CD4-positive, alpha-beta T cell treated with Interleukin-17A for 1 hour (primary cell): Measurements from ENCODE around the gene DNMT3A.
A peak's percentile ranks its signal among the peaks of the same experiment; 100 is the strongest.

Experiments used
- DNase-seq: peaks from one replicate; pipeline ENCODE4 v3.0.0-alpha.2; 2020

DNMT3A gene

DNA sequence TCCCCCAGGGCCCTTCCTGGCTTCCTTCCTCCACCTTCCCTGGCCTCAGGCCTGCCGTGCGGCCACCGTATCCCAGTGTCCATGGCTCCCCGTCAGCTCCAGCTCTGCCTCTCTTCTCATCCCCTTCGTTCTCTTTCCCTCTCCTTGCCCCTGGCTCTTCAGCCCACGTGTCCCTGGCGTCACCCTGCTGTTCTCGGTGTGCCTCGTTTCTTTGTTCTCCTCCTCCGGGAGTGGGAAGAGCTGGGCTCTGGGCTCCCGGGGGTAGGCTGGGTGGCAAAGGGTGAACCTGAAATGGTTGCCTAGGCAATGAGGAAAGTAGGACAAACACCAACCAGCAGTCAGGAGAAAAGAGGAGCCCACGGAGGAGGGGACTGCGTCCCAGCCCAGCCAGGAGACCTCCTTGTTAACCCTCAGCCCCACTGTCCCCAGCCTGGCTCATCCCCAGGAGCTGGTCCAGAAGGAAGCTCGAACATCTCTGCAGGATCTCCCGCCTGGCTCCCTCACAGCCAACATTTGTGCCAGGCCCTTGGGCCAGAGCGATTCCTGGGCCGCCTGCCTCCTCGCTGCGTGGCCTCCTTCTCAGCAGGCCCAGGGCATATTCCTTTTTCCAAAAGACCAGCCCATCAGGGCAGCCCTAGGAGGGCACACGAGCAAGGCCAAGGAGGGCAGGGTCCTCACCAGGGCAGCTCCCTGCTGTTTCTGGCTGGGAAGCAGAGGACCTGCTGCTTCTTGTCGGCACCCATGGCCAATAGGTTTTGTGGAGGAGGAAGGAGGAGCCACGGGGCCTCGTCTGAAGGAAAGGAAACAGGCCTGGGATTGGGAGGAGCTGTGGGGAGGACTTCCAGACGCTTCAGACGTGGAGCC, 30.9 kb upstream of the DNMT3A start:
- DNase-seq: no peak

DNA sequence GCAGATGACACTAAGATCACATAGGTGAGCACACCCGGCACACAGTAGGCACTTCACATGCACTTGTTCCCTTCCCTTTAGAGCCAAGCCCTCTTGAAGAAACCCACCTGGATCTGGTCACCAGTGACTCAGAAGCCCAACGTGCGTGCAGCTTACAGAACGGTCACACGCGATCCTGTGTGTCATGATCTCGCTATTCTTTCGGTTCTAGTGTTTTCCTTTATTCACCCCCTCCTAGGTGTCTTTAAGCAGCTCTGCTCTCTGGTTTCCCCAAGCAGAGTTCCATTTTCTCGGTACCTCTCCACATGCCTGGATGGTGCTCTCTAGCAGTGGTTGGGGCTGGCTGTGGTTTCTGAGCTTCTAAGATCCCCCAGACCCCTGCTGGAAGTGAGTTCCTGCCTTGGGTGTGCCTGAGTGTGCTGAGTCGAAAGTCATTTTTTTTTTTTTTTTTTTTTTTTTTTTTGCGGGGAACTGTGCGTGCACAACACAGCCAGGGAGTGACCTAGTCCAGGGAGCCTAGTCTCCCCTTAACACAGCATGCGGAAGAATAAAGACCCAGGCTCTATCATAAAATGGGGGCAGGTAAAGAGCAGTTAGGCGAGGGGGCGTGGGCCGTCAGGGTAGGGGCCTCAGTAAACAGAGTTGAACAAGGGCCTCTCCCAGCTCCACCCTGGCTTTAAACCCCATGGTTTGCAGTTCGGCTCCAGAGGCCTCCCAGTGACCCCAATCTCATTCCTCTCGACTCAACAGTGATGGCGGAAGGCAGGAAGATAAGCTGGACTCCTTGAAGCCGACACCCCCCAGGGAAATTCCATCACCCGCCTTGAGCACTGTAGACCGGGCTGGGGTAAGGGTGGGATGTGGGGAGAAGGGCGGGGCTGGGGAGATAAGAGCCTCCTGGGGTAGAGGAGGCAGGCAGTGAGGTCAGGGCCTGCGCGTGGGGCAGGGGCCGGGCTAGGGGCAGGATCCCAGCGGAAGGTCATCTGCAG, 29.8 kb upstream of the DNMT3A start:
- DNase-seq: no peak

DNA sequence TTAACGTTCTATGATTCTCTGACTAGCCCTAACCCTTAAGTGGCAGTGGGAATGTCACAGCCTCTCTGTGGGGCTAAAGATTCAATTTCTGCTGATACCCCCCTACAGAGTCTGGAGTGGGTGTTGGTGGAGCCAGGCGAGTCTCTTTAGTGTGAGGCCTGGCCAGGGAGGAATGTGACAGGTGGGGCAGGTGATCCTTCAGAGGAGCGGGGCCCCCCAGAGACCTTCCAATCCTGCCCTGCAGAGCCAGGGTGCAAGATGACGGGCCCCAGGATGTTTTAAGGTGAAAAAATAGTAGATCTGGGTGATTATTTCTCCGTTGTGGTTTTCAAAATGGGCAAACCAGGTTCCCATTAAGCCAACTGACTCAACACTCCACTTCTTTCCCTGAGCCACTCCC, 28.2 kb upstream of the DNMT3A start:
- DNase-seq: no peak

DNA sequence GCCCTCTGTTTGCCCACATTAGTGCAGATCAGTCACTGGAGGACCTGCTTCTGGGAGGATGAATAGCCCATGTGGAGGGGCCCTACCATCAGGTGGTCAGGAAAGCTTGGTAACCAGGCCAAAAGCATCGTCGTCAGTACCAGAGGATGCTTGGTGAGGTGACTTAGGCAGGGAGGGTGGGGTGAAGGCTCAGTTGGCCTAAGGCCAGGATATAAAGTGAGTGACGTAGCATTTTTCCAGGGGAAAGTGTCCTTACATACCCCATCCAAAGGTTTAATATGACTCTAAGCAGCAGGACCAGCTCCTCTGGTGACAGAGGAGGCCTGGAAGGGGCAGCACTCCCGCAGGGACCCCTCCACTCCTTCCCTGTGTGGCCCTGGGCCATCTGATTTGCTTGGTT, 27.7 kb upstream of the DNMT3A start:
- DNase-seq: no peak

DNA sequence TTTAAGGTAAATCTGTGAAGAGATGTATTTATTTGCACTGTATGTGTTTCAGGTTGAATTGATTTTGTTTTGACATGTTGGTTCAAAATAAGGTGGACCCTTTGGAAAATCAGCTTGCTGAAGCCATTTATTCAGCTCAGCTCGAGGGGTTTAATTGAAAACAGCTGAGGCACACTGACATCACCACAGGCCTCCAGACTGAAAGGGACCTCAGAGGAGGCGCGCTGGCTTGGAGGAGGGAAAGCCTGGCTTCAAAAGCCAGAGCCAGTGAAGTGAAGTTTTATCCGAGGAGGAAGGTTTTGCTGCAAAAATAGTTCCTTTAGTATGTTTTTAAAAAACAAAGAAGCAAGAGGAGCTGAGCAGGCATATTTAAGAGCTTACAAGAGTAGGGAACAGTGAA, 26.9 kb upstream of the DNMT3A start:
- no peak for DNase-seq

DNA sequence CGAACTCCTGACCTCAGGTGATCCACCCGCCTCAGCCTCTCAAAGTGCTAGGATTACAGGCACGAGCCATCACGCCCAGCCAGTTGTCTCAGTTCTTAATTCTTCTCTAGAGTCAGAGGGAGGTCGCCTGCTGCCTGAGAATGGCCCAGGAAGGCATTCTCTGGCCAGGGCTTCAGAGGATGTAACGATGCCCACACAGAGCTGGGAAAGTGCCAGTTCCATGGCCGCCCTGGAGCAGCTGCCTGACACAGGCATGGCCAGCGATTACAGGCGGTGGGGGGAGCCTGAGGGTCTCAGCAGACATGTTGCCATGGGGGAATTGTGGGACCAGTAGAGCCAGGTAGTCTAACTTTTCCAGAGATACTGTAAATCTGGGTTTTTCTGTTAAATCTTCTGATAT, 25.6 kb upstream of the DNMT3A start:
- DNase-seq: no peak

DNA sequence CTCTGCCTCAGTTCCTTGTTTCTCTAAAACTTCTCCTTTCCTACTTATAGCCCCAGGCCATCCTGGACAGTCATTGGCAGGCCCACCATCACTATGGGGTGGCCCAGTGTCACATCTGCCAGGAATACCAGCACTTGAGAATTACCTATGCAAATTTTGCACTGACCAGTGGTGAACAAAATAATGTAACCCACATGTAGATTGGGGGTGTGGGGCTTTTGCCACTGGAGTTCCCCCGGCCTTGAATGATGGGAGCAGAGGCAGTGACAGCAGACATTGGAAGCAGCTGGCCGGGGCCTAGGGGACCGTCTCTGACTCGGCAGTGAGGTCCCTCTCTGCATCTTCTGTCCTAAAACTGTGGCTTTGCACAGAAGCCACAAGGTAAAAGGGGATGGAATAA, 24.9 kb upstream of the DNMT3A start:
- DNase-seq: no peak

DNA sequence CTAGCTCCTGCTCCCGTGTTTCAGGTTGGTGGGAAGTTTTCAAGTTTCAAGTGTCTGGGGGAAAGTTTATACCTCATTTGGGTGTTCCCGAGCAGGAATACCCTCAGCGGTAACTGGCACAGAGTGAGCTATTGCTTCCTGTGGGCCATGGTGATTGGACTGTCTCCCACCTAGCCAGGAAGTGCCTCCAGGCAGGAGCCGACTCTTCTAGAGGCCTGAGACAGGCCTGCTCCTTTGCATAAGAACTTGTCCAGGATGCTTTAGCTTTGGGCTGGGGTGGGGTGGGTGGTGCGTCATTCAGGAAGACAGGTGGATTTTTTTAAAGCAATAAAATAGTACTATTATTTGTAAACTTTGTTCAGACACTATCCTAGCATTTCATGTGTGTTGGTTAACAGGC, 23.5 kb upstream of the DNMT3A start:
- no peak for DNase-seq

DNA sequence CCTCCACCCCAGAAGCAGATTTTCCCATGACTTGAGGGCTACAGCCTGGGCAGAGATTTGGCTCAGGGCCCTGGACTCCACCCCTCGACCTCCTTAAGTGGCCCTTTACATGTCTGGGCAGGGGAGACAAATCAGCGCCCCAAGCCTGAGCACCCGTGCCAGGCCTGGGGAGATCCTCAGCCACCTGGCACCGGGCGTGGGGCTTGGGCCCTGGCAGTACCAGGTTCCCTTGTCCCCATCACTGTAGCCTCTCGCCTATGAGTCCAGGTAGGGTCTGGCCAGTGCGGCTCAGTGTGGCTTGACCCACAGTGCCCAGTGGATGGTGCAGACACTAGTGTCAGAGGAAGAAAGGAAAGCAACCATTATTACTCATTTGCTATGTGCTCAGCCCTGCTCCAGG, 22.0 kb upstream of the DNMT3A start:
- no peak for DNase-seq

DNA sequence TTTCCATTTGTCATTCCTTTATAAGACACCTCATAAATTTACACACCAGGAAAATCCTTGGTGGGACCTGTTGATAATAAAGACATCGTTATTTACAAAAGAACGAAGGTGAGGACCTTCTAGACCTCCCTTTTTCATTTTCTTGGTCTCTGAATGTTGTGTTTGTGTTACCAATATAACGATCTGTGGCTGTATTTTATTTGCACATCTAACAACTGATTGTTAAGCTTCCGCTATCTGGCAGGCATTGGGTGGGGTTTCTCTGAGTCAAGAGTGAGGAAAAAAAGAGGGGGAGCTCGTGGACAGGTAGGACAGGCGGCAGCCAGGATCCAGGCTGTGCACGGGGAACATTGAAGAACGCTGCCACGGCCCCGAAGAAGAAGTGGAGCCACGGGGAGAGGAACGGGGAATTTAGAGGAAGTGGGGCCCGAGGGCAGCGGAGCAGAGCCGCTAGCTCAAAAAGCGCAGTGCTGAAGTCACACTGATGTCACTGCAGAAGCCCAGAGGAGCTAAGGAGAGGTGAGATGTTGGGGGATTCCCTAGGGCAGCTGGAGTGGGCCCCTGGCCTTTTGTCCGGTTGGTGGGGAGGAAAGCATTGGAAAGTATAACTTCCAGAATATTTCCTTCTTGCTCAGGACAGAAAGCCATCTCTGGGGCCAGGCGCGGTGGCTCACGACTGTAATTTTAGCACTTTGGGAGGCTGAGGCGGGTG, 20.9 kb upstream of the DNMT3A start:
- DNase-seq: peak; percentile 76

DNA sequence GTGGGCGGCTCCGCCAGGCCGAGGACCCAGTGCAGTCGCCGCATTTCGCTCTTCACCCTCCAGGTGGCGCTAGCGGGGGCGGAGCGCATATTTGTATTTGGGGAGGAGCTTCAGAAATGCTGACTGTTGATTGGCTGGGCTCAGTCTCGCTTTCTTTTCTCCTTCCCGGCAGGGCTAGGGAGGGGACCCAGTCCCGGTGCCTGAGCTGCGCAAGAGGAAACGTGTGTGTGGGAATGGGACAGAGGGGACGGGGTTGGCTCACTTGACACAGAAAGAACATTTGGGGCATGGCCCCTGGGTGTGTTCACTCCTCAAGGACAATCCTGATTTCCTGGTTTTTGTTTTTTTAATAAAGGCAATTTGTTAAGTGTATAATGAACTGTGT, 20.3 kb upstream of the DNMT3A start:
- peak; percentile 95 for DNase-seq

DNA sequence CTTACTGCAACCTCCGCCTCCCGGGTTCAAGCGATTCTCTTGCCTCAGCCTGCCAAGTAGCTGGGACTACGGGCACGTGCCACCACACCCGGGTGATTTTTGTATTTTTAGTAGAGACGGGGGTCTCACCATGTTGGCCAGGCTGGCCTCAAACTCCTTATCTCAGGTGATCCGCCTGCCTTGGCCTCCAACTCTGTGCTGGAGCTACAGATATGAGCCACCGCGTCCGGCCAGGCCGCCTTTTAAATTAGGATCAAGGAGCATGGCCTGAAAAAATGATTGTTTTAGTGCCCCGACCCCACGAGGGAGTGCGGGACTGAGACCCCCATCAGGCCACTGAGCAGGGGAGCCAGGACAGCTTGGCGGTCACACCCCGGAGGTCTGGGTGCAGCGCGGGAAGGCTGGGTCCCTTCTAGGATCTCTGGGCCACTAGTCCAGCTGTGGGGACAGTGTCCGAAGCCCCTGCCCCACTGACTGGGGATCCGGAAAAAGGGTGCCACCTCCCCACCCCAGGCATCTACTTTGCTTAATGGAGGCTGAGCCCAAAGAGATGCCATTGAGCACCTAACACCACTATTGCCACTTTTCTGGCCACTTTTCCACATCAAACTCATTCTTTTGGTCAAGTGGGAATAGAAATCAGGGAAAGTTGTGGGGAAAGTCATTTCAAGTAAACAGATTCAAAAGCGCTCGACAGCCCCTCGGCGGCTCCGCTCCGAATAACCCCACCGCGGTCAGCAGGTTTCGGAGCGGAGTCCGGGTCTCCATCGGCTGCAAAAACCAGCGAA, 19.7 kb upstream of the DNMT3A start:
- DNase-seq: no peak

DNA sequence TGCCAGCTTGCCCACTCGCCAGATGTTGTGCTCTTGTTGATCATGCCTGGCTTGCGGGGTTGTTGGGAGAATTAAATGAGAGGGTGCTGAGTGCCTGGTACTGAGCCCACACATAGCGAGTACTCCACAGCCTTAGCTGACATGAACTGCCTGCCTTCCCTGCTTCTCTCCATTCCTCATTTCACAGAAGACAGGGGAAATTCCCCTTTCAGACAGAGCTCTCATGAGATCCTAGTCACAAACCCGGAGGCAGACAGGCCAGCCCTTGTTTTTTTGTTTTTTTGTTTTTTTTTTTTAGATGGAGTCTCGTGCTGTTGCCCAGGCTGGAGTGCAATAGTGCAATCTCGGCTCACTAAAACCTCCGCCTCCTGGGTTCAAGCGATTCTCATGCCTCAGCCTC, 17.1 kb upstream of the DNMT3A start:
- DNase-seq: no peak

DNA sequence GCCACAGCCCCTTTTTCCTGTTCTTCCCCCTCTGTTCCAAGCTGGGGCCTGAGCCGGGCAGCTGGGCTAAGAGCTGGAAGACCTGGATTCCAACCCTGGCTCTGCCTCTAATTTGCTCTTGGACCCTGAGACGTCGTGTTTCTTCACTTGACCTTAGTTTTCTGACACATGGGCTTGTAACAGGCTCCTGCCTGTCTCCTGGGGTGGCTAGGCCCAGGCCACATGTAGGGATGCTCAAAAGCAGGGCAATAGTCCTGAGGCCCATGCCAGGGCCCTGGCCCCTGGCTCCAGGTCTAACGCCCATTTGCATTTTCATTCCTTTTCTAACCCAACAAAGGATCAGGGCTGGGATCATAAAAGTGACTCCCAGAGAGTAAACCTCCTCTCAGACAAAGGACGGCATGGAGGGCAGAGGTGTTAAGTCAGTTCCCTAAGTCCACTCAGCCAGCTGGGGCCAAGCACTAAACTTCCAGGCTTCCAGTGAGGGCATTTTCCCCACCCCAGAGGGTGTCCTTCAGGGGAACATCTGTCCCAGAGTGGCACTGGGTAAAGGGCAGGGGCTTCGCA, 16.6 kb upstream of the DNMT3A start:
- DNase-seq: no peak

DNA sequence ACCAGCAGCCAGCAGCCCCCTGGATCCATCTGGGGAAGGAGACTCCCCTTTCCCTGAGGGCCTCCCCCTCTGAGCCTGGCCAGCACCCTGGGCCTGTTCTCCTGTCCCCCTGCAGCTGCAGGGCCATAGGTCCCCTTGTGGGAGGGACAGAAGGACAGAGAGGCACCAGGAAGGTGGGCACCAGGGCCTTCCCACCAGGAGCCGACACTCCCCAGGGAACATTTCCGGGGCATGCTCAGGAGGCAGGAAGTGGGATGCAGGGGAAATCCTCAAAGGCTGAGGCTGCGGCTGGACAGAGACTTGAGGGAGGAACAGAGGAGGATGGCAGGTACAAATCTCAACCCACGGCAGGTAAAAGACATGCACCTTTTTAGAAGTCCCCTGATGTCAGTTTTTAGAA, 14.4 kb upstream of the DNMT3A start:
- no peak for DNase-seq

DNA sequence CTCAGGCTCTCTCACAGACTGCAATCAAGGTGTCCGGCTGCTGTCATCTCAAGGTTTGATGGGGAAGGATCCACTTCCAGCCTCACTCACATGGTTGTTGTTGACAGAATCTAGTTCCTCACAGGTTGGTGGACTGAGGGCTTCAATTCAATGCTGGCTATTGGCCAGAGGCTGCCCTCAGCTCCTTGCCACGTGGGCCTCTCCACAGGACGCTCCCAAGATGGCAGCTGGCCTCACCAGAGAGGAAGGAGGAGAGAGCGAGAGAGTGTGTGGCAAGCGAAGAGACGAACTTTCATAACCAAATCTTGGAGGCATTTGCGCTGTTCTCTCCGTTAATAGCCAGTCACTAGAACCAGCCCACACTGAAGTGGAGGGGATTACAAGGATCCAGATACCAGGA, 13.5 kb upstream of the DNMT3A start:
- DNase-seq: no peak

DNA sequence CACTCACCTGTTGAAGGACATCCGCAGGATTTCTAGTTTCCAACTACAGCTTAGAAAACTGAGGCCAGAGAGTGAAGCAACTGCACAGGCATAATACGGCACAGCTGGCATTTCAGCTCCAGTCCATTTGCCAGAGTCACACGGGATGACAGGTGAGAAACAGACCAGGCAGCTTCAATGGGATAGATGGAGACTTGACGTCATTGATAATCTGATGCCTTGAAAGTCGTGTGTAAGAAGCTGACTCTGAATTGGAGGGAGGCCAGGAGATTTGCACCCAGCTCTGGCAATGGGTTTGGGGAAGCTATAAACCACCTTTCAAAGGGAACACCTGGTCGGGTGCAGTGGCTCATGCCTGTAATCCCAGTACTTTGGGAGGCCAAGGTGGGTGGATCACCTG, 12.4 kb upstream of the DNMT3A start:
- DNase-seq: no peak

DNA sequence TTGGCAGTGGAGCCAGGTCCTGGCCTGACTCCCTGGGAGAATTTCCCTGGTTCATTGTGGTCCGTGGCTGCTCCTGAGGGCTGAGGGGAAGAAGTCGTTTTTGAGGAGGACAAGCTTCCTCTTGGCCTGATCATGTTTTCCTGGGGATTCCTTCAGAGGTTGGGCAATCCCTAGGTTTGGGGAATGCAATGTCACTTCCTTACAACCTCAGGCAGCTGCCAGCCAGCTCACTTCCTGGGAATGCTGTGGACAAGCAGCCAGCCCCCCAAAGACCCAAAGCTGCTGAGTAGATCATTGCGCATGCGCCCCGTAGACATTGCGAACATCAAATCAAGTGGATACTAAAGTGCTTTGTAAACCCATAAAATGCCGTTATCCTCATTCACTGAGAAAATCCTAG, 7.7 kb upstream of the DNMT3A start:
- no peak for DNase-seq

DNA sequence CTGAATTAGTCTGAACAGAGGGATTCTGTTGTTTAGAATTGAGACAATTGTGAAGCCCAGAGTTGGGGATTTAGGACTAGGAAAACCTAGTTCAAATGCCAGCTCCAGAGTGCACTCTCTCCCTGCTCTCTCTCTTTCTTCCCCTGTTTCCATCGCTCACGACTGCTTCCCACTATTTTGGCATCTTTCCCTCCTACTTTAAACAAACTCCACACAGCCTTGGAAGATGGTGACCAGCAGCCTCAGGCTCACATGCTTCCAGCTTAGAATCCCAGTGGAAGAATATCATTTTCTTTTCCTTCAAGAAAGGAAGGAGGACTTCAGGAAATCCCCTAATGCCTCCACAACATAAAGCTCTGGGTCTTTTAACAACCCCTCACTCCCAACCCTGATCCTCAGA, 6.1 kb upstream of the DNMT3A start:
- DNase-seq: no peak

DNA sequence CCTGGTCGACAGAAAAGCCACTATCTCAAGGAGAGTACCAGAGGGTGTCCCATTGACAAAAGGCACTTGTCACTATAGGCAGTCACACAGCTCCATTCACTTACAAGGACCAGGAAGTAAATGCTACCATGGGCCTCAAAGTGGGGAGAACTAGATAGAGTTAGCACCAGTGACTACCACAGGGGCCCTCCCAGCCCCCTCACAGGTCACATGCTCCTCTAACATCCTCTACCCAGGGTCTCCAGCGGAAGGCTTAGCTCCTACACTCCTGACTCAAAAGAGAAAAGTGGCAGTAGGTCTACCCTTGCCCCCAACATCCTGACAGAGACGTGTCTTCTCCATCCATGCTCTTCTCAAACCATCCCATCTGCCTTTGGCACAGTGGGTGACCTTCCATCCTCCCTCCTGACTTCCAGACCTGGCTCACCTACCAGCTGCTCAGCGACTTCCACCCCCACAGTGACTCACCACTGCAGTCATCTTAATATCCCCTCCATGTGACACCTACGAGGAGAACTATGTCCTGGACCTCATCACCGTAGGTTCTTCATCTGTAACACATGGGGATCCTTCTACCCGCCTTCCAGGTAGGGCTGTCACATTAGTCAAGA, 5.6 kb upstream of the DNMT3A start:
- no peak for DNase-seq

DNA sequence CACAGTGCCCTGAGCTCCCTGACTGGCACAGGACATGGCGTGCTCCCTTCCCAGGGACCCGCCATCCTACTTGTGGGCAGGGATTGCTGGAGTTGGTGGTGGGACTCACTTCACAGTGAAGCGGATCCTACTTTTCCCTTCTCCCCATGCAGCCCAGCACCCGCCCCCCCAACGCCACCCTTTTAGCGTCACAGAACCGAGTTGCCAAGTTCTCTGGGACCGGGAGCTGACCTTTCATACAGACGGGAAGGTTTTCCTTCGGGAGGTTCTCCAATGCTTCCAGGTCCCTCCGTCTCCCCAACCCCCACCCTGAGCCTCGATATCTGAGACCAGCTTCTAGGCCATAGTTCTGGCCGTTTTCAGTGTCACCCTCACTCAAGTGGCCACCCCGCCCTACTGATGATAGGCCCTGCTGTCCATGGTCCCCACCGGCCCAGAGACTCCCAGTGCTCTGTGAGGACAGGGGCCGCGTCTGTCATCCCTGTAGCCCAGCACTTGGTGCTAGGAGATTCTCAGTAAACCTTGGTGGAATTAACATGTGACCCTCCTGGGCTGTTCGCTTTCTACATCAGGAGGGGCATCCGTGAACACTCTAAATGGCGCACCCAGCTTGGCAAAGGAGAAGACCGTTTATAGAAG, 1.6 kb upstream of the DNMT3A start:
- DNase-seq: no peak
